HepG2 (cell line): Measurements from ENCODE around the gene AUH. TPM values are rescaled to one million over a fixed set of nuclear protein-coding genes. Genes with fewer than 3 reads are reported as not detected.

Experiments used
- ARNTL ChIP-seq: sonication (generic); formaldehyde crosslinking; IDR thresholded peaks from 2 replicates; pipeline ENCODE4 v1.4.0; 2020; ENCODE audit warnings: mild to moderate bottlenecking, missing genetic modification reagents
- CEBPB ChIP-seq: IDR thresholded peaks from 2 replicates; pipeline ENCODE4 v1.6.1; 2011; ENCODE audit warnings: low read depth, low read length, improper control_type of control experiment, borderline replicate concordance
- DNMT1 ChIP-seq: sonication (generic); formaldehyde crosslinking; IDR thresholded peaks from 2 replicates; pipeline ENCODE4 v1.5.1; 2020; ENCODE audit warnings: mild to moderate bottlenecking, missing genetic modification reagents
- FOXA3 ChIP-seq: IDR thresholded peaks from 2 replicates; pipeline ENCODE4 v1.6.1; 2016; ENCODE audit warnings: missing genetic modification reagents, missing compliant biosample characterization
- GPN1 ChIP-seq: sonication (generic); formaldehyde crosslinking; IDR thresholded peaks from 2 replicates; pipeline ENCODE4 v1.5.1; 2020; ENCODE audit warnings: missing genetic modification reagents, borderline replicate concordance
- KMT2B ChIP-seq: IDR thresholded peaks from 2 replicates; pipeline ENCODE4 v1.6.1; 2016; ENCODE audit warnings: missing genetic modification reagents, missing compliant biosample characterization
- MAZ ChIP-seq, 2 experiments: sonication (generic) in 1 of 2; formaldehyde crosslinking in 1 of 2; IDR thresholded peaks; 2 replicates each; pipeline versions ENCODE4 v1.5.0 to v1.6.1; 2012 to 2020; ENCODE audit warnings: low read depth in 2 of 2, mild to moderate bottlenecking in 2 of 2, borderline replicate concordance in 1 of 2, improper control_type of control experiment in 1 of 2, low read length in 1 of 2, missing genetic modification reagents in 1 of 2, moderate library complexity in 1 of 2
- MLLT10 ChIP-seq: sonication (generic); formaldehyde crosslinking; IDR thresholded peaks from 2 replicates; pipeline ENCODE4 v1.4.0; 2020; ENCODE audit warnings: missing genetic modification reagents
- NR1H2 ChIP-seq: sonication (generic); formaldehyde crosslinking; IDR thresholded peaks from 2 replicates; pipeline ENCODE4 v1.8.1; 2022; ENCODE audit warnings: low read depth, missing genetic modification reagents, borderline replicate concordance
- POLR2A ChIP-seq, 2 experiments: IDR thresholded peaks; 2 replicates each; pipeline ENCODE4 v1.6.1; 2011; ENCODE audit warnings: low read depth in 2 of 2, low read length in 2 of 2, mild to moderate bottlenecking in 1 of 2, moderate library complexity in 1 of 2; ENCODE audit not compliant: insufficient read depth in 1 of 2
- RBFOX2 ChIP-seq: fragments of 200-400 bp; formaldehyde crosslinking; IDR thresholded peaks from 2 replicates; pipeline ENCODE4 v1.6.1; 2017; ENCODE audit warnings: low read depth, mild to moderate bottlenecking, low read length
- SRY ChIP-seq: sonication (generic); formaldehyde crosslinking; IDR thresholded peaks from 2 replicates; pipeline ENCODE4 v1.8.0; 2022; ENCODE audit warnings: mild to moderate bottlenecking, missing genetic modification reagents
- TBP ChIP-seq: sonication (generic); formaldehyde crosslinking; IDR thresholded peaks from 2 replicates; pipeline ENCODE4 v1.5.0; 2020; ENCODE audit warnings: missing genetic modification reagents
- XBP1 ChIP-seq: sonication (generic); formaldehyde crosslinking; IDR thresholded peaks from 2 replicates; pipeline ENCODE4 v1.5.0; 2020; ENCODE audit warnings: missing genetic modification reagents
- ZBTB21 ChIP-seq: sonication (generic); formaldehyde crosslinking; IDR thresholded peaks from 2 replicates; pipeline ENCODE4 v1.4.0; 2020; ENCODE audit warnings: missing genetic modification reagents
- ZNF496 ChIP-seq: sonication (generic); formaldehyde crosslinking; IDR thresholded peaks from 2 replicates; pipeline ENCODE4 v1.8.1; 2023; ENCODE audit warnings: mild to moderate bottlenecking, moderate library complexity, missing genetic modification reagents; ENCODE audit not compliant: insufficient replicate concordance
- ZNF768 ChIP-seq: sonication (generic); formaldehyde crosslinking; IDR thresholded peaks from 2 replicates; pipeline ENCODE4 v1.4.0; 2020; ENCODE audit warnings: missing genetic modification reagents
- ZSCAN20 ChIP-seq: sonication (generic); formaldehyde crosslinking; IDR thresholded peaks from 2 replicates; pipeline ENCODE4 v1.4.0; 2020; ENCODE audit warnings: missing genetic modification reagents, mild to moderate bottlenecking, borderline replicate concordance
- polyA plus RNA-seq, 8 experiments: library from polyadenylated mRNA; depleted of rRNA in 3 of 8; stranded (reverse) in 7 of 8; unstranded in 1 of 8; fragments of >200 nt; fragmentation: Illumina TruSeq in 4 of 8; extraction: Trizol in 4 of 8; gene quantifications; 2 replicates each; pipeline versions ENCODE4 v1.2.1 to v1.2.3, GENCODE V29; 2011 to 2016; ENCODE audit warnings: low read depth in 4 of 8, missing spikeins in 1 of 8, mixed read lengths in 1 of 8; ENCODE audit not compliant: insufficient read depth in 1 of 8
- total RNA-seq, 5 experiments: library from RNA; depleted of rRNA; stranded (reverse); fragments of >200 nt; fragmentation: Illumina TruSeq; extraction: Trizol; gene quantifications; 2 replicates each; pipeline ENCODE4 v1.2.3, GENCODE V29; 2016; ENCODE audit warnings: low read depth in 1 of 5
- TF ChIP-seq, protein P1 (sequence below), 2 experiments: sonication (generic) in 1 of 2; formaldehyde crosslinking in 1 of 2; IDR thresholded peaks; 2 replicates each; pipeline versions ENCODE4 v1.4.0 to v1.6.1; 2016 to 2020; ENCODE audit warnings: borderline replicate concordance in 1 of 2, low read depth in 1 of 2, mild to moderate bottlenecking in 1 of 2, missing genetic modification reagents in 1 of 2
- TF ChIP-seq, protein P2 (sequence below): sonication (generic); formaldehyde crosslinking; IDR thresholded peaks from 2 replicates; pipeline ENCODE4 v1.4.0; 2020; ENCODE audit warnings: missing genetic modification reagents
- TF ChIP-seq, protein P3 (sequence below): sonication (generic); formaldehyde crosslinking; IDR thresholded peaks from 2 replicates; pipeline ENCODE4 v1.4.0; 2020; ENCODE audit warnings: missing genetic modification reagents
- TF ChIP-seq, protein P4 (sequence below): sonication (generic); formaldehyde crosslinking; IDR thresholded peaks from 2 replicates; pipeline ENCODE4 v1.8.0; 2022; ENCODE audit warnings: missing genetic modification reagents, low read depth, mild to moderate bottlenecking, borderline replicate concordance

Gene AUH
- total and polyA plus RNA-seq, 2 of the 13 experiments (the other 11 are each of a cell fraction or from before 2014, with no cell fraction given), result 25.8 to 31.9 TPM

DNA sequence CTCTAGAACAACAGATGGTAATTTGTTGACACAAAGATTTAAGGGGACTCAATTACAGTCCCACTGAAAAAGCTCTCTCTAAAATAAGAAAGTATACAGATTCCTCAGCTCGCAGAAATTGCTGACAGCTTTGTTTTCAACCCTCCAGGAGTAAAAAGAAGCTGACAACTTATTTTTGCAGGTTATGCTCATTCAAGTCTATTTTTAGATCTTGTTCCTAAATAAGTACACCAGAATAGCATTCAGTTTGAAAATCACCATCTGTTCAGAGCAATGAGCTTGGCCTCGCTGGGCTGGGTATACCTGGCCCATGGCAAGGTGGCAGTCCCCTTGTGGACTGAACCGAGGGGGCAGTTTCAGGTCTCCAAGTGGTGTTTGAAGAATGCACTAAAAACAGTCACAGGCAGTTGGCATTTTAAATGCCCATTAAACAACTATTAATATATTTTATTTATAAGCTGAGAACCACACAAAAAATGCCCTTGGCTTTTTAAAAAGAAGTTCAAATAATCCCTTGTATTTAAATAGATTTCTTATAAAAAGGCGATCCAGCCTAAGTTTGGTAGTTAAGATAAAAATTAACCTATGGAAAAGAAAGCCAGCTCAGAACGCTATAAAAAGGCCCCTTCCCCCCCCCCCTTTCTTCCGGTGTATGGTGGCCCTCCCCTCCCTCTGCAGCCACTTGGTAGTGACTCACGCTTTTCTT is 169.2 kb downstream of the AUH start (continued):
- TF ChIP-seq, protein P1, sequence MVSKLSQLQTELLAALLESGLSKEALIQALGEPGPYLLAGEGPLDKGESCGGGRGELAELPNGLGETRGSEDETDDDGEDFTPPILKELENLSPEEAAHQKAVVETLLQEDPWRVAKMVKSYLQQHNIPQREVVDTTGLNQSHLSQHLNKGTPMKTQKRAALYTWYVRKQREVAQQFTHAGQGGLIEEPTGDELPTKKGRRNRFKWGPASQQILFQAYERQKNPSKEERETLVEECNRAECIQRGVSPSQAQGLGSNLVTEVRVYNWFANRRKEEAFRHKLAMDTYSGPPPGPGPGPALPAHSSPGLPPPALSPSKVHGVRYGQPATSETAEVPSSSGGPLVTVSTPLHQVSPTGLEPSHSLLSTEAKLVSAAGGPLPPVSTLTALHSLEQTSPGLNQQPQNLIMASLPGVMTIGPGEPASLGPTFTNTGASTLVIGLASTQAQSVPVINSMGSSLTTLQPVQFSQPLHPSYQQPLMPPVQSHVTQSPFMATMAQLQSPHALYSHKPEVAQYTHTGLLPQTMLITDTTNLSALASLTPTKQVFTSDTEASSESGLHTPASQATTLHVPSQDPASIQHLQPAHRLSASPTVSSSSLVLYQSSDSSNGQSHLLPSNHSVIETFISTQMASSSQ (IDR thresholded peaks at IDR 0.05; ENCODE audit: low read depth), result peak; percentile 56; the same call in 1 of the 2 replicates
- TF ChIP-seq, protein P1 (CRISPR knock-in tag; IDR thresholded peaks at IDR 0.05; ENCODE audit: borderline replicate concordance), result no peak
- TF ChIP-seq XBP1 (CRISPR knock-in tag) (no peak), MLLT10 (CRISPR knock-in tag) (no peak), ZNF768 (CRISPR knock-in tag) (no peak), NR1H2 (CRISPR knock-in tag) (no peak), RBFOX2 (no peak), KMT2B (CRISPR knock-in tag) (no peak), DNMT1 (no peak), MAZ (IDR thresholded peaks at IDR 0.05; ENCODE audit: borderline replicate concordance, low read depth, low read length) (peak; percentile 67), MAZ (CRISPR knock-in tag; IDR thresholded peaks at IDR 0.05; ENCODE audit: low read depth) (no peak), ARNTL (no peak), ZBTB21 (CRISPR knock-in tag) (no peak), GPN1 (CRISPR knock-in tag) (no peak), POLR2A (IDR thresholded peaks at IDR 0.05; ENCODE audit: insufficient read depth in 1 of 2, low read depth in 2 of 2, low read length in 2 of 2) (no peak), FOXA3 (CRISPR knock-in tag) (no peak), SRY (CRISPR knock-in tag) (0 out of 2 replicates have a peak, but pooled peaks have one; percentile 33), ZNF496 (CRISPR knock-in tag) (no peak), ZSCAN20 (CRISPR knock-in tag) (no peak), TBP (no peak), CEBPB (no peak)
- TF ChIP-seq, protein P2, sequence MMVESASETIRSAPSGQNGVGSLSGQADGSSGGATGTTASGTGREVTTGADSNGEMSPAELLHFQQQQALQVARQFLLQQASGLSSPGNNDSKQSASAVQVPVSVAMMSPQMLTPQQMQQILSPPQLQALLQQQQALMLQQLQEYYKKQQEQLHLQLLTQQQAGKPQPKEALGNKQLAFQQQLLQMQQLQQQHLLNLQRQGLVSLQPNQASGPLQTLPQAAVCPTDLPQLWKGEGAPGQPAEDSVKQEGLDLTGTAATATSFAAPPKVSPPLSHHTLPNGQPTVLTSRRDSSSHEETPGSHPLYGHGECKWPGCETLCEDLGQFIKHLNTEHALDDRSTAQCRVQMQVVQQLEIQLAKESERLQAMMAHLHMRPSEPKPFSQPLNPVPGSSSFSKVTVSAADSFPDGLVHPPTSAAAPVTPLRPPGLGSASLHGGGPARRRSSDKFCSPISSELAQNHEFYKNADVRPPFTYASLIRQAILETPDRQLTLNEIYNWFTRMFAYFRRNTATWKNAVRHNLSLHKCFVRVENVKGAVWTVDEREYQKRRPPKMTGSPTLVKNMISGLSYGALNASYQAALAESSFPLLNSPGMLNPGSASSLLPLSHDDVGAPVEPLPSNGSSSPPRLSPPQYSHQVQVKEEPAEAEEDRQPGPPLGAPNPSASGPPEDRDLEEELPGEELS (CRISPR knock-in tag), result 0 out of 2 replicates have a peak, but pooled peaks have one; percentile 22
- TF ChIP-seq, protein P3, sequence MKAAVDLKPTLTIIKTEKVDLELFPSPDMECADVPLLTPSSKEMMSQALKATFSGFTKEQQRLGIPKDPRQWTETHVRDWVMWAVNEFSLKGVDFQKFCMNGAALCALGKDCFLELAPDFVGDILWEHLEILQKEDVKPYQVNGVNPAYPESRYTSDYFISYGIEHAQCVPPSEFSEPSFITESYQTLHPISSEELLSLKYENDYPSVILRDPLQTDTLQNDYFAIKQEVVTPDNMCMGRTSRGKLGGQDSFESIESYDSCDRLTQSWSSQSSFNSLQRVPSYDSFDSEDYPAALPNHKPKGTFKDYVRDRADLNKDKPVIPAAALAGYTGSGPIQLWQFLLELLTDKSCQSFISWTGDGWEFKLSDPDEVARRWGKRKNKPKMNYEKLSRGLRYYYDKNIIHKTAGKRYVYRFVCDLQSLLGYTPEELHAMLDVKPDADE (CRISPR knock-in tag), result no peak
- TF ChIP-seq, protein P4, sequence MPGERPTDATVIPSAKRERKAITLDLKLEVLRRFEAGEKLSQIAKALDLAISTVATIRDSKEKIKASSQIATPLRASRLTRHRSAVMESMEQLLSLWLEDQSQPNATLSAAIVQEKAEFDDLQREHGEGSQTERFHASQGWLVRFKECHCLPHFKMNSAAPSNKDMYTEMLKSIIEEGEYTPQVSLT, result no peak
